GM18520 (cell line): ENCODE data around the gene WIPF3.

ENCODE experiments used
- ATAC-seq: cut with Tn5 transposase; IDR thresholded peaks from one replicate; pipeline ENCODE4 v1.9.1; 2021; ENCODE audit not compliant: unreplicated experiment

Gene WIPF3

GRCh38 chr7:29806208-29806994 lies at the start of gene WIPF3:
WIPF3 (plus strand) TSS chr7:29806508; CDS start chr7:29834725, 28,217 bp downstream.
- ATAC-seq: no peak

- ATAC-seq: no peak
Observed at GRCh38 chr7:29763266-29763665, 43.0 kb upstream of the WIPF3 start.

- ATAC-seq: no peak
Observed at GRCh38 chr7:29764227-29764626, 42.1 kb upstream of the WIPF3 start.

- no peak for ATAC-seq
Observed at GRCh38 chr7:29765490-29765889, 40.8 kb upstream of the WIPF3 start.

GRCh38 chr7:29770371-29770770 lies 35.9 kb upstream of the WIPF3 start:
- ATAC-seq: no peak

GRCh38 chr7:29771081-29771816 lies 35.1 kb upstream of the WIPF3 start:
- ATAC-seq: no peak

GRCh38 chr7:29779017-29779416 lies 27.3 kb upstream of the WIPF3 start:
- no peak for ATAC-seq

- ATAC-seq: no peak
Observed at GRCh38 chr7:29780346-29780745, 26.0 kb upstream of the WIPF3 start.

- no peak for ATAC-seq
Observed at GRCh38 chr7:29783671-29784070, 22.6 kb upstream of the WIPF3 start.

GRCh38 chr7:29793507-29793906 lies 12.8 kb upstream of the WIPF3 start:
- no peak for ATAC-seq

- ATAC-seq: no peak
Observed at GRCh38 chr7:29794959-29795629, 11.2 kb upstream of the WIPF3 start.

GRCh38 chr7:29795696-29796580 lies 10.4 kb upstream of the WIPF3 start:
- no peak for ATAC-seq

- no peak for ATAC-seq
Observed at GRCh38 chr7:29797112-29797944, 9.0 kb upstream of the WIPF3 start.

- ATAC-seq: no peak
Observed at GRCh38 chr7:29798422-29798821, 7.9 kb upstream of the WIPF3 start.

- no peak for ATAC-seq
Observed at GRCh38 chr7:29801929-29802328, 4.4 kb upstream of the WIPF3 start.

GRCh38 chr7:29805031-29805430 lies 1.3 kb upstream of the WIPF3 start:
- no peak for ATAC-seq

- ATAC-seq: no peak
Observed at GRCh38 chr7:29805886-29806207, 461 bp upstream of the WIPF3 start.

- ATAC-seq: no peak
Observed at GRCh38 chr7:29806995-29807841, 910 bp downstream of the WIPF3 start.
